HepG2 (cell line): ENCODE results near the gene PLD1. TPM values are rescaled to one million over a fixed set of nuclear protein-coding genes. Genes with fewer than 3 reads are reported as not detected.

Experiments
- GATAD2A ChIP-seq: IDR thresholded peaks from 2 replicates; pipeline ENCODE4 v1.6.1; 2016
- RNF2 ChIP-seq: fragments of 450-650 bp; conservative IDR thresholded peaks from 2 replicates; pipeline ENCODE4 v1.6.1; 2016; ENCODE audit warnings: low read depth
- ZBTB2 ChIP-seq: sonication (generic); formaldehyde crosslinking; IDR thresholded peaks from 2 replicates; pipeline ENCODE4 v1.8.0; 2022; ENCODE audit warnings: low read depth, missing genetic modification reagents
- ZBTB8A ChIP-seq: sonication (generic); formaldehyde crosslinking; IDR thresholded peaks from 2 replicates; pipeline ENCODE4 v1.4.0; 2020; ENCODE audit warnings: mild to moderate bottlenecking, low read depth, missing genetic modification reagents, borderline replicate concordance
- ZNF407 ChIP-seq: sonication (generic); formaldehyde crosslinking; IDR thresholded peaks from one replicate; pipeline ENCODE4 v1.5.1; 2020; ENCODE audit warnings: mild to moderate bottlenecking, missing genetic modification reagents; ENCODE audit errors: not compliant biosample characterization
- ZNF441 ChIP-seq: sonication (generic); formaldehyde crosslinking; IDR thresholded peaks from 2 replicates; pipeline ENCODE4 v1.7.0; 2021; ENCODE audit warnings: missing genetic modification reagents, borderline replicate concordance
- ZNF547 ChIP-seq: sonication (generic); formaldehyde crosslinking; IDR thresholded peaks from 2 replicates; pipeline ENCODE4 v1.5.1; 2020; ENCODE audit warnings: mild to moderate bottlenecking, missing genetic modification reagents
- ZNF609 ChIP-seq: sonication (generic); formaldehyde crosslinking; IDR thresholded peaks from 2 replicates; pipeline ENCODE4 v1.4.0; 2020; ENCODE audit warnings: mild to moderate bottlenecking, missing genetic modification reagents, borderline replicate concordance
- polyA plus RNA-seq, 8 experiments: library from polyadenylated mRNA; depleted of rRNA in 3 of 8; stranded (reverse) in 7 of 8; unstranded in 1 of 8; fragments of >200 nt; fragmentation: Illumina TruSeq in 4 of 8; extraction: Trizol in 4 of 8; gene quantifications; 2 replicates each; pipeline versions ENCODE4 v1.2.1 to v1.2.3, GENCODE V29; 2011 to 2016; ENCODE audit warnings: low read depth in 4 of 8, missing spikeins in 1 of 8, mixed read lengths in 1 of 8; ENCODE audit not compliant: insufficient read depth in 1 of 8
- total RNA-seq, 5 experiments: library from RNA; depleted of rRNA; stranded (reverse); fragments of >200 nt; fragmentation: Illumina TruSeq; extraction: Trizol; gene quantifications; 2 replicates each; pipeline ENCODE4 v1.2.3, GENCODE V29; 2016; ENCODE audit warnings: low read depth in 1 of 5

Gene PLD1
- total and polyA plus RNA-seq, 2 of the 13 experiments (the other 11 are each of a cell fraction or from before 2014, with no cell fraction given) = 27.1 to 59.4 TPM

GRCh38 chr3:171842864-171843518 is 32.7 kb upstream of the PLD1 start, which contains the start of gene TMEM212 (continued):
- TF ChIP-seq ZNF609 (CRISPR knock-in tag) (peak; percentile 26; the same call in 1 of the 2 replicates), ZBTB2 (CRISPR knock-in tag) (no peak), GATAD2A (CRISPR knock-in tag) (peak; percentile 87), ZNF441 (no peak), ZNF407 (no peak), RNF2 (no peak), ZNF547 (CRISPR knock-in tag) (no peak), ZBTB8A (CRISPR knock-in tag) (no peak)
